H1 (cell line): ENCODE results near the gene HNRNPAB. TPM values are rescaled to one million over a fixed set of nuclear protein-coding genes. Genes with fewer than 3 reads are reported as not detected.

ENCODE experiments used
- SAP30 ChIP-seq: fragments of 300-600 bp; sonication (generic); IDR thresholded peaks from 2 replicates; pipeline ENCODE4 v1.7.1; 2012; ENCODE audit warnings: low read length, moderate library complexity, mild to moderate bottlenecking, inconsistent platforms; ENCODE audit not compliant: insufficient read depth, insufficient replicate concordance
- TEAD4 ChIP-seq: IDR thresholded peaks from 2 replicates; pipeline ENCODE4 v1.6.1; 2012; ENCODE audit warnings: low read depth, low read length, inconsistent platforms, mixed read lengths
- polyA plus RNA-seq, 7 experiments: library from polyadenylated mRNA; depleted of rRNA in 3 of 7; stranded (reverse) in 5 of 7; unstranded in 2 of 7; fragments of >200 nt in 5 of 7; fragments of 200-250 nt in 2 of 7; gene quantifications; 1 replicate in 5 of 7; 2 replicates in 1 of 7; 4 replicates in 1 of 7; pipeline versions ENCODE4 v1.2.1 to v1.2.3, GENCODE V29; 2011 to 2013; ENCODE audit warnings: missing spikeins in 2 of 7, mixed read lengths in 2 of 7
- total RNA-seq: library from RNA; stranded (reverse); fragmentation: NEBNext Ultra II Directional; extraction: Animal tissue kit (Norgen Biotek cat#: 25700); gene quantifications from 2 replicates; pipeline ENCODE4 v1.2.1, GENCODE V29; 2021

Gene HNRNPAB
- total and polyA plus RNA-seq, 2 of the 8 experiments (the other 6 are each of a cell fraction or from before 2014, with no cell fraction given), result 373 to 563 TPM

GRCh38 chr5:178155065-178155464 is 49.3 kb upstream of the HNRNPAB start (continued):
- TF ChIP-seq SAP30 (no peak), TEAD4 (no peak)
